Endodermal cell (in vitro differentiated cells): ENCODE results near the gene ASB6. TPM values are rescaled to one million over a fixed set of nuclear protein-coding genes. Genes with fewer than 3 reads are reported as not detected.

ENCODE experiments used
- DNase-seq: peaks from one replicate; pipeline ENCODE4 v3.0.0-alpha.2; 2017
- H3K27ac ChIP-seq: 2 replicates; pipeline ENCODE4 v1.5.1; 2013; ENCODE audit warnings: mild to moderate bottlenecking, low read depth, low read length, moderate library complexity
- H3K27me3 ChIP-seq: 2 replicates; pipeline ENCODE4 v1.6.1; 2013; ENCODE audit warnings: mild to moderate bottlenecking, low read length, moderate library complexity; ENCODE audit not compliant: insufficient read depth, control insufficient read depth, poor library complexity, severe bottlenecking
- H3K36me3 ChIP-seq: 2 replicates; pipeline ENCODE4 v1.7.0; 2013; ENCODE audit warnings: mild to moderate bottlenecking, low read length, moderate library complexity; ENCODE audit not compliant: control insufficient read depth, insufficient read depth
- H3K4me1 ChIP-seq: one replicate; pipeline ENCODE4 v1.7.0; 2013; ENCODE audit warnings: low read length; ENCODE audit not compliant: control insufficient read depth, insufficient read depth
- H3K4me3 ChIP-seq: 2 replicates; pipeline ENCODE4 v1.5.1; 2013; ENCODE audit warnings: mild to moderate bottlenecking, low read length, moderate library complexity
- H3K9ac ChIP-seq: 2 replicates; pipeline ENCODE4 v1.6.1; 2013; ENCODE audit warnings: mild to moderate bottlenecking, low read length, moderate library complexity; ENCODE audit not compliant: poor library complexity, severe bottlenecking; ENCODE audit errors: extremely low read depth
- H3K9me3 ChIP-seq: 2 replicates; pipeline ENCODE4 v1.6.1; 2013; ENCODE audit warnings: mild to moderate bottlenecking, low read length, moderate library complexity; ENCODE audit not compliant: control insufficient read depth
- H3K27ac Mint-ChIP-seq: 2 replicates; pipeline ENCODE4 v1.8.0; 2020; ENCODE audit warnings: mixed read lengths
- H3K27me3 Mint-ChIP-seq: 2 replicates; pipeline ENCODE4 v1.8.0; 2021; ENCODE audit warnings: mild to moderate bottlenecking, mixed read lengths; ENCODE audit not compliant: insufficient read depth
- H3K36me3 Mint-ChIP-seq: 2 replicates; pipeline ENCODE4 v1.8.0; 2020; ENCODE audit warnings: low read depth, mixed read lengths
- H3K4me1 Mint-ChIP-seq: 2 replicates; pipeline ENCODE4 v1.8.0; 2020; ENCODE audit warnings: mixed read lengths
- H3K4me3 Mint-ChIP-seq: 2 replicates; pipeline ENCODE4 v1.8.0; 2020; ENCODE audit warnings: mild to moderate bottlenecking, moderate library complexity, mixed read lengths
- H3K9me3 Mint-ChIP-seq: 2 replicates; pipeline ENCODE4 v1.8.0; 2020; ENCODE audit warnings: mild to moderate bottlenecking, mixed read lengths
- WGBS, 2 experiments: methylation state at CpG; one replicate each; pipeline versions ENCODE4 v1.1.5 to v1.1.7; 2013; ENCODE audit warnings: missing lambda C conversion rate in 2 of 2, mixed read lengths in 1 of 2; ENCODE audit not compliant: insufficient coverage in 1 of 2, insufficient read length in 1 of 2; 5-methylcytosine and 5-hydroxymethylcytosine counted together
- total RNA-seq, 2 donors: library from RNA; stranded (reverse); fragmentation: NEBNext Ultra II Directional in 1 of 2; extraction: Animal tissue kit (Norgen Biotek cat#: 25700) in 1 of 2; gene quantifications; 2 replicates in 1 of 2; 3 replicates in 1 of 2; pipeline ENCODE4 v1.2.1, GENCODE V29; 2021
- TF ChIP-seq, protein P1 (sequence below): fragments of 200-600 bp; sonication (generic); conservative IDR thresholded peaks from 2 replicates; pipeline ENCODE4 v1.5.0; 2021; ENCODE audit warnings: antibody characterized with exemption, mild to moderate bottlenecking

Gene ASB6
- total RNA-seq, 2 donors from 2014 or later = 19.8 to 20.2 TPM

DNA sequence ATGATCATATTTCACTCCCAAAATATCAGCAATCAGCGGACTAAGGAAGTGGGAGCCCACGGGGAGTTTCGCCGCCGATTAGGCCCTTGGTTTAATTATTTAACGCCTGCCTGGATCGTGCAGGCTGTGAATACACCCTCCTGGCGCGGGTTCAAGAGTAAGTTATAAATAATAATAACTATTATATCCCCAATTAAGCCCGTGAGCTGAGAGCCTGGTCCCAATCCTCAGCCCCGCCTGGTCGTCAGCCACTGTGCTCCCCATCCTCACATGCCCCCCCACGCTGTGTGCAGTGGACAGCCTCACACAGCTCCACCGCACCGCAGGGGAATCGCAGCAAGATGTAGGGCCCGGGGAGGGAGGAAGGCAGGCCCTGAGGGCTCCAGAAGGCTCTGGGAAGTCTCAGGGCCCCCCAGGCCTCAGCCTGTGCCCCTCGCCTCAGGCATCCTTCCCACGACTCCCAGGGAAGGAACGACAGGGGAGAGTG, 12.6 kb upstream of the ASB6 start:
- H3K27ac ChIP-seq = no peak overlapping the region
- H3K4me3 ChIP-seq = no peak overlapping the region
- TF ChIP-seq, protein P1, sequence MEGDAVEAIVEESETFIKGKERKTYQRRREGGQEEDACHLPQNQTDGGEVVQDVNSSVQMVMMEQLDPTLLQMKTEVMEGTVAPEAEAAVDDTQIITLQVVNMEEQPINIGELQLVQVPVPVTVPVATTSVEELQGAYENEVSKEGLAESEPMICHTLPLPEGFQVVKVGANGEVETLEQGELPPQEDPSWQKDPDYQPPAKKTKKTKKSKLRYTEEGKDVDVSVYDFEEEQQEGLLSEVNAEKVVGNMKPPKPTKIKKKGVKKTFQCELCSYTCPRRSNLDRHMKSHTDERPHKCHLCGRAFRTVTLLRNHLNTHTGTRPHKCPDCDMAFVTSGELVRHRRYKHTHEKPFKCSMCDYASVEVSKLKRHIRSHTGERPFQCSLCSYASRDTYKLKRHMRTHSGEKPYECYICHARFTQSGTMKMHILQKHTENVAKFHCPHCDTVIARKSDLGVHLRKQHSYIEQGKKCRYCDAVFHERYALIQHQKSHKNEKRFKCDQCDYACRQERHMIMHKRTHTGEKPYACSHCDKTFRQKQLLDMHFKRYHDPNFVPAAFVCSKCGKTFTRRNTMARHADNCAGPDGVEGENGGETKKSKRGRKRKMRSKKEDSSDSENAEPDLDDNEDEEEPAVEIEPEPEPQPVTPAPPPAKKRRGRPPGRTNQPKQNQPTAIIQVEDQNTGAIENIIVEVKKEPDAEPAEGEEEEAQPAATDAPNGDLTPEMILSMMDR = no peak
- Mint-ChIP-seq H3K4me1 (peaks cover 9% of the 10 kb centered on the region), H3K36me3 (no peaks in the 10 kb centered on the region), H3K27me3 (peaks cover 25% of the 10 kb centered on the region), H3K9me3 (no peaks in the 10 kb centered on the region), H3K27ac (no peak overlapping the region), H3K4me3 (peak overlapping the region; percentile 8)
- 89 to 95% methylated on average over 4 to 18 of the region's 20 CpGs for WGBS, 2 experiments
- H3K27me3 ChIP-seq = no peaks in the 10 kb centered on the region
- H3K9me3 ChIP-seq = no peaks in the 10 kb centered on the region
- no peak overlapping the region for H3K9ac ChIP-seq
- H3K36me3 ChIP-seq = no peaks in the 10 kb centered on the region
- no peak for DNase-seq
- no peaks in the 10 kb centered on the region for H3K4me1 ChIP-seq

DNA sequence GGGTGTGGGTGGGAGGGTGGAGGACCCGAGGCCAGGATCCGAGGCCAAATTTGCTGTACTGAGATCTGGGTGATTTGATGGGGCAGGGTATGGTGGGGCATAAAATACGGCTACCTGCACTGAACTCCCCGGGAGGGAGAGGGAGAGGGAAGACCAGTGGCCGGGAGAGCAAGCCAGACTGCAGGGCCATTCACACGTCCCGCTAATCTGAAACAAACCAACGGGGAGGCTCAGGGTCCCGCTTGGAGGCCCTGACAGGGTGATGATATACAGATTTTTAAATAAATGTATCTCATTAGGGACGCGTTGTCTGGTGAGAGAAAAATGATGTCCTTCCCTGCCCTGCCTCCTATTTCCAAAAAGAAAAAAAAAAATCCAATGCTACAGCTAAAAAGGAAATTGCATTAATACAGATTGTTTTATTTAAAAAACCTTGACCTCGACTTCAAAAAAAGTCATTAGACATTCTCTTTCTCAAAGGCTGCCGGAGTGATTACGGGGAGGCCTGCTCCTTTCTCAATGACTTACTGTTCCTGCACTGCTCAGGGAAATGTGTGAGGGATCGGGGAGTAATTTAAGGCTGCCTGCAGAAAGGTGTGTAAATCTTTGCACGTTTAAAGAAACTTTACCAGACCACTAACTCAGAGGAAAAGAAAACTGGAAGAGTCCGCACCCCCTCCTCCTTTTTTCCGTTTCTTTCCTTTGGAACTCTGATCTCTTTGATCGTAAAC, 12.0 kb upstream of the ASB6 start:
- Histone ChIP-seq H3K27ac (no peak overlapping the region), H3K9me3 (no peaks in the 10 kb centered on the region), H3K27me3 (no peaks in the 10 kb centered on the region), H3K4me3 (no peak overlapping the region), H3K36me3 (no peaks in the 10 kb centered on the region), H3K9ac (no peak overlapping the region), H3K4me1 (no peaks in the 10 kb centered on the region)
- no peaks in the 10 kb centered on the region for H3K36me3 Mint-ChIP-seq
- peak overlapping the region; percentile 23 for H3K27ac Mint-ChIP-seq
- no peaks in the 10 kb centered on the region for H3K9me3 Mint-ChIP-seq
- DNase-seq = peak; percentile 75
- peak overlapping the region; percentile 8 for H3K4me3 Mint-ChIP-seq
- H3K4me1 Mint-ChIP-seq = peaks cover 9% of the 10 kb centered on the region
- TF ChIP-seq, protein P1 = no peak
- 62 to 69% methylated on average over 8 to 17 of the region's 19 CpGs for WGBS, 2 experiments
- peaks cover 25% of the 10 kb centered on the region for H3K27me3 Mint-ChIP-seq

DNA sequence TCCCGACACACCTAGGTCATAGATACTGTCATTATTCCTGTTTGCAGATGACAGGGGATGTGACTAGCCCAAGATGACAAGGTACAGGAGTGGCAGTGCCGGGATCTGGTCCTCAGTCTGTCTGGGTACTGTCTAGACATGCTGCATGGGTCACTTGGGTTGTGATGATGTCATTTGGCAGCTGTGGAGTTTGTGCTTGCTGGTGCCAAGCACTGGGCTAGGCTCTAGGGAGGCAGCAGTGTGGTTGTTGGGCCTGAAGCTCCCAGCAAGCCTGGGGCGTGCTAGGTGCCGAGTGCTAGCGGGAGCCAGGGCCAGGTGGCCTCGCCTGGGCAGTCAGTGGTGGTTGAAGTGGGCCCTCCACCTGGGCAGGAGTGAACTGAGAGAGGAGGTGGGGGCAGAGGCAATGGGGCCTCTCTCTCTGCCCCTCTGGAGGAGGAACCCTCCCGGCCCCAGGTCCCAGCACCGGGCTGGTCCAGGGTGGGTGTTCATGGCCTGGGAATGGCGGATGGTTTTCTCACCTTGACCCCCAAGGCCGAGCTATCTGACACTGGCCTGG, 8.8 kb upstream of the ASB6 start:
- WGBS, 2 experiments = 94 to 98% methylated on average over 8 to 10 of the region's 10 CpGs
- Histone ChIP-seq H3K36me3 (no peaks in the 10 kb centered on the region), H3K27ac (no peak overlapping the region), H3K9ac (no peak overlapping the region), H3K4me1 (no peaks in the 10 kb centered on the region), H3K4me3 (no peak overlapping the region), H3K27me3 (no peaks in the 10 kb centered on the region), H3K9me3 (no peaks in the 10 kb centered on the region)
- no peaks in the 10 kb centered on the region for H3K36me3 Mint-ChIP-seq
- no peak overlapping the region for H3K27ac Mint-ChIP-seq
- no peak overlapping the region for H3K4me3 Mint-ChIP-seq
- peaks cover 9% of the 10 kb centered on the region for H3K4me1 Mint-ChIP-seq
- no peaks in the 10 kb centered on the region for H3K9me3 Mint-ChIP-seq
- peaks cover 17% of the 10 kb centered on the region for H3K27me3 Mint-ChIP-seq
- TF ChIP-seq, protein P1 = no peak
- DNase-seq = no peak
